Panc1 (cell line): ENCODE results near the gene FBXW11. TPM values are rescaled to one million over a fixed set of nuclear protein-coding genes. Genes with fewer than 3 reads are reported as not detected.

Experiments
- ATAC-seq: fragments of 200-7000 bp; cut with Tn5 transposase; 2 replicates; pipeline ENCODE4 v1.9.1; 2020; ENCODE audit warnings: mild to moderate bottlenecking, moderate library complexity
- BruUV-seq: library from RNA; stranded (reverse); fragments of 400-500 nt; replicated peaks from 2 replicates; lab custom pipeline; 2021; lab: Mats Ljungman, UMichigan
- CTCF ChIA-PET: fragments of 300-600 bp; sonication (Branson Sonifier 250); formaldehyde crosslinking; loops from one replicate; lab custom pipeline; 2022; ENCODE audit warnings: antibody characterized with exemption; lab: Charles Lee
- POLR2A ChIA-PET: fragments of 300-600 bp; sonication (Branson Sonifier 250); formaldehyde crosslinking; loops from one replicate; lab custom pipeline; 2022; ENCODE audit warnings: antibody characterized with exemption; lab: Charles Lee
- DNase-seq: peaks from one replicate; pipeline ENCODE4 v3.0.0-alpha.2; 2010; ENCODE audit warnings: low read depth, low spot score
- H3K27ac ChIP-seq: 2 replicates; pipeline ENCODE4 v1.5.1; 2011; ENCODE audit warnings: mild to moderate bottlenecking, low read length, inconsistent platforms
- H3K27me3 ChIP-seq: fragments of 200-500 bp; sonication (Bioruptor generic); 2 replicates; pipeline ENCODE4 v1.6.0; 2014; ENCODE audit warnings: low read length, inconsistent platforms; ENCODE audit not compliant: control insufficient read depth, insufficient read depth
- H3K36me3 ChIP-seq: fragments of 200-500 bp; sonication (Bioruptor generic); 2 replicates; pipeline ENCODE4 v1.5.1; 2014; ENCODE audit warnings: inconsistent platforms, mild to moderate bottlenecking, low read length, moderate library complexity; ENCODE audit not compliant: control insufficient read depth, insufficient read depth
- H3K4me1 ChIP-seq: 2 replicates; pipeline ENCODE4 v1.5.1; 2011; ENCODE audit warnings: inconsistent platforms, mild to moderate bottlenecking, low read length, moderate library complexity; ENCODE audit not compliant: control insufficient read depth, insufficient read depth
- H3K4me3 ChIP-seq, 2 experiments: 2 replicates each; pipeline ENCODE4 v1.5.1; 2011 to 2012; ENCODE audit warnings: low read depth in 2 of 2, low read length in 2 of 2, mild to moderate bottlenecking in 2 of 2, inconsistent platforms in 1 of 2, moderate library complexity in 1 of 2
- H3K9me3 ChIP-seq: fragments of 200-500 bp; sonication (Bioruptor generic); 2 replicates; pipeline ENCODE4 v1.5.1; 2014; ENCODE audit warnings: low read depth, mild to moderate bottlenecking, inconsistent platforms, low read length, moderate library complexity; ENCODE audit not compliant: control insufficient read depth, insufficient read depth
- CTCF ChIP-seq: fragments of 450-650 bp; IDR thresholded peaks from 2 replicates; pipeline ENCODE4 v1.5.1; 2017; ENCODE audit warnings: mild to moderate bottlenecking
- POLR2AphosphoS5 ChIP-seq: IDR thresholded peaks from 2 replicates; pipeline ENCODE4 v1.6.1; 2012; ENCODE audit warnings: mild to moderate bottlenecking, low read depth, low read length, moderate library complexity
- REST ChIP-seq, 2 experiments: IDR thresholded peaks; 2 replicates each; pipeline ENCODE4 v1.6.1; 2011 to 2012; ENCODE audit warnings: low read depth in 2 of 2, control low read depth in 1 of 2, low read length in 1 of 2, mild to moderate bottlenecking in 1 of 2, moderate library complexity in 1 of 2; ENCODE audit not compliant: insufficient read depth in 1 of 2
- SIN3A ChIP-seq: IDR thresholded peaks from 2 replicates; pipeline ENCODE4 v1.6.1; 2012; ENCODE audit warnings: low read depth, mild to moderate bottlenecking, low read length, moderate library complexity, borderline replicate concordance; ENCODE audit not compliant: insufficient read depth
- TCF7L2 ChIP-seq: IDR thresholded peaks from 2 replicates; pipeline ENCODE4 v1.6.1; 2011; ENCODE audit warnings: mild to moderate bottlenecking, low read depth, low read length, inconsistent platforms
- in situ Hi-C: cut with HindIII; loops from 2 replicates; pipeline ENCODE4 v1.10.0; 2016; ENCODE audit warnings: low sequenced_read_pairs, low pct_unique_long_range_greater_than_20kb
- intact Hi-C: fragments of 100-400 bp; cut with micrococcal nuclease; formaldehyde crosslinking; loops from one replicate; pipeline ENCODE4 v1.10.0; 2022; ENCODE audit not compliant: unreplicated experiment
- total RNA-seq: library from RNA; stranded (reverse); gene quantifications from one replicate; pipeline ENCODE4 v1.2.1, GENCODE V29; 2021; ENCODE audit not compliant: unreplicated experiment

Gene FBXW11
- total RNA-seq, 1 experiment from 2014 or later, result 111 TPM

GRCh38 chr5:172043865-172044264 lies 37.4 kb upstream of the FBXW11 start:
- ChIA-PET POLR2A (no interaction called here), CTCF (no interaction called here)
- intact Hi-C loops, result no loop called here
- Histone ChIP-seq H3K36me3 (no peaks in the 10 kb centered on the region), H3K27ac (no peak overlapping the region), H3K4me1 (no peaks in the 10 kb centered on the region), H3K4me3 (no peak overlapping the region), H3K27me3 (no peaks in the 10 kb centered on the region), H3K9me3 (no peaks in the 10 kb centered on the region)
- in situ Hi-C loops, result no loop called here
- BruUV-seq, result TSS peak; percentile 71
- no peak for TF ChIP-seq SIN3A
- no peak for TF ChIP-seq POLR2AphosphoS5
- ATAC-seq, result no peak; the same call in 1 of the 2 replicates
- DNase-seq, result no peak

GRCh38 chr5:172042183-172042582 lies 35.7 kb upstream of the FBXW11 start:
- ChIA-PET CTCF (no interaction called here), POLR2A (interaction anchor here (0.6 kb wide), 1 partner anchor 14 kb away, joined by 3 read pairs; no protein-coding TSS in a partner anchor)
- in situ Hi-C loops (no loop called here), intact Hi-C loops (no loop called here)
- H3K27ac ChIP-seq, result no peak overlapping the region
- no peaks in the 10 kb centered on the region for H3K27me3 ChIP-seq
- ATAC-seq (no peak), DNase-seq (no peak)
- no peak overlapping the region for H3K4me3 ChIP-seq
- no peaks in the 10 kb centered on the region for H3K36me3 ChIP-seq
- TF ChIP-seq CTCF (no peak), POLR2AphosphoS5 (no peak), REST (IDR thresholded peaks at IDR 0.05; ENCODE audit: insufficient read depth in 1 of 2, low read depth in 2 of 2, low read length in 1 of 2) (no peak), SIN3A (no peak)
- no peaks in the 10 kb centered on the region for H3K4me1 ChIP-seq
- no peaks in the 10 kb centered on the region for H3K9me3 ChIP-seq
- no TSS peak for BruUV-seq

GRCh38 chr5:172038167-172038566 lies 31.7 kb upstream of the FBXW11 start:
- DNase-seq (no peak), ATAC-seq (no peak)
- Histone ChIP-seq H3K4me1 (no peaks in the 10 kb centered on the region), H3K27me3 (no peaks in the 10 kb centered on the region), H3K9me3 (no peaks in the 10 kb centered on the region), H3K27ac (no peak overlapping the region), H3K4me3 (no peak overlapping the region), H3K36me3 (no peaks in the 10 kb centered on the region)
- intact Hi-C loops, result no loop called here
- CTCF ChIA-PET, result interaction anchor here (0.6 kb wide), 1 partner anchor 22 kb away, joined by 3 read pairs; no protein-coding TSS in a partner anchor
- TF ChIP-seq REST (IDR thresholded peaks at IDR 0.05; ENCODE audit: insufficient read depth in 1 of 2, low read depth in 2 of 2, low read length in 1 of 2) (no peak), TCF7L2 (no peak), POLR2AphosphoS5 (no peak), CTCF (no peak), SIN3A (no peak)
- POLR2A ChIA-PET, result interaction anchor here (0.7 kb wide), 1 partner anchor 15 kb away, joined by 16 read pairs; no protein-coding TSS in a partner anchor
- in situ Hi-C loops, result no loop called here
- BruUV-seq, result no TSS peak
